HG03442 (cell line): ENCODE measurements around the gene RELL1.

Experiments used
- ATAC-seq: cut with Tn5 transposase; IDR thresholded peaks from one replicate; pipeline ENCODE4 v1.9.1; 2021; ENCODE audit warnings: mild to moderate bottlenecking, moderate library complexity; ENCODE audit not compliant: unreplicated experiment

RELL1 gene

DNA sequence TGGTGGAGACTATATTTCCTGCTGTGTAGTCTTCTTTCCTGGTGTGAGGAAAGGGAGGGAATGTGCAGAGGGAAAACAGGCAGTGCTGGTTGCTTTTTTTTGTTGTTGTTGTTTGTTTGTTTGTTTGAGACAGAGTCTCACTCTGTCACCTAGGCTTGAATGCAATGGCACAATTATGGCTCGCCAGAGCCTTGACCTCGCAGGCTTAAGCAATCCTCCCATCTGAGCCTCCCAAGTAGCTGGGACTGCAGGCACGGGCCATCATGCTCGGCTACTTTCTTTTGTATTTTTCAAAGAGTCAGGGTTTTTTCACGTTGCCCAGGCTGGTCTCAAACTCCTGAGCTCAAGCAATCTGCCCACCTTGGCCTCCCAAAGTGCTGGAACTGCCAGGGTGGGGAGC, 82.5 kb downstream of the RELL1 start:
- no peak for ATAC-seq

DNA sequence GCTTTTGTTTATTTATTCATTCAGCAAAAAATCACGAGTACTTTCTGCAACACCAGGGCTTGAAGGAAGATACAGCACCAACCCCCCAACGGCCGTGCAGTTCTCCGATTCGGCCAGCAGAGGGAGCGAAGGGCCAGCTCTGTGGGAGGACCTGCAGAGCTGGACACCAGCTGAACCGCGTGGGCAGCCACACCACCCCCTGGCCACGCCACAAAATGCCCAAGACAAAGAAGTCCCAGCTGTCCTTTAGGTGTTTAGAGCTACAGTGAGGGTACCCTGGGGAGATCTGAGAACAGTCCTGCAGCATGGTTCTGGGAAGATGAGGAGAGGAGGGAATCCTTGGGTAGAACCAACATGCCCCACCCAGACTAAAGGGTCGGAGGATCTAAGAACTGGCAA, 83.1 kb downstream of the RELL1 start:
- ATAC-seq: peak; percentile 81

DNA sequence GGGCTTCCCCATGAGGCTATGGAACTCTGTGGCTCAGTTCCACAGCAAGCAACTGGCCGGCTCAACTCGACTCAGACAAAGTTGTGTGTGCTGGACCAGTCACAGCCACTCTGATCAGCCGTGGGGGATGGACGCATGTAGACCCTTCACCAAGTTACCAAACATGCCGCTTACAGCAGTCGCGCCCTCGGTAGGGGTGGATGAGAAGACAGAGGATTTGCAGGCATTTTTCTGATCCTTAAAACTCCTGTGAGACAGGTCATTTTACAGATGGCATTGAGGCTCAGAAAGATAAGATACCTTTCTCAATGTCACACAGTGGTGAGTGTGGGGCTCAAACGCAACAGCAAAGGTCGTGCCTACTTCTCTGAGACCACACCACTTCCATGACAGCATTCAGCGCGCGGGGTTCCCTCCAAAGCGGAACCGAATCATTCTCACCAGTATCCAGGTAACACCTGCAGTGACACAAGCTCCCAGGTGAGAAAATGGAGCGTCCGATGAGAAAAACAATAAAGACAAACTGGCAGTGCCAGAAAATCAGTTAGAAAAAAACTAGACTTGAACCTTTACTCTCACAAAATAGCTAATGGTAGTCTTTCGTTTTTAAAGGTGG, 83.6 kb downstream of the RELL1 start:
- no peak for ATAC-seq

DNA sequence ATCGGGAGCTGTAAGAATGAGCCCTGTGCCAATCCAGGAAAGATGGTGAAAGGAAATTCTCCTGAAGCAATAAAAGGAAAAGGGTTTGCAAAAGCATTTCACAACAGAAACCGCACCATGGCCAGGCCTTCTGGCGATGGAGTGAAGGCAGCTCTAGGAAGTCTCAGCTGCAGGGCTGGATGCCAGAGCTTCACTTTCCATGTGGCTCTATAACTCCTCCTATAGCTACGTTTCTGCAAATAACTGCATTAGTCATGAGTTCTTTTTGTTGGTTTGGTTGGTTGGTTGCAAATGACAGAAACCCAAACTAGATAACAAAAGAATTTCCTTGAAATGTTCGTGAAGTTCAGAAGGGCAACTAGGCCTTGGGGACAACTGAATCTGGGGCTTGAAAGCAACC, 84.6 kb downstream of the RELL1 start:
- no peak for ATAC-seq

DNA sequence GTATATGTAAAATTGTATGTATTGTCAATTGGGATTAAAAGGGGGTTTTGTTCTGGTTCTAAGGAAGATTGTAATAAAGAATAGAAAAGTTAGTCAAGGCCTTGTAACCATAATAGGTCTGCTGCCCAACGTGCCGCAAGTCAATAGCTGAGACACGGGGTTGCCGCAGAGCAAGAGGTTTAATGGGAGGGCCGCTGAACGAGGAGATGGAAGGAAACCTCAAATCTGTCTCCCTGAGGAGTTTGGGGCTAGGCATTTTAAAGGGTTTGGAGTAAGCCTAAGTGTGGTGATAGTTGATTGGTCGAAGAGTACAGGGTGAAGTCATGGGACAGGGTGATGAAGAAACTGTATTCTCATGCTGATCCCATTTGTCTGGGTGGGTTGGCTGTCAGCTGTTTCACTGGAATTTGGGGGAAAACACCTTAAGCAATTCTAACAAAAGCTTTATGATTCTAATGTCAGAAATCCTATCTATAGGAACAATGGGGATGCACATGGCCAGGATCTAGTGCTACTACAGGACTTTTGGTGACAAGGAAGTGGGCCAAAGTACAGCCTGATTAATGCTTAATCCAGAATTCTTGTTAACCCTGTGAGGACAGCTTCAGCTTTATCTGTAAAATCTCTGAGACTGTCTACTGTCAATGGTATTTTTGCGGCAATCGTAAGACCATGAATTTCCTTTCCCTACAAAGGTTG, 86.9 kb downstream of the RELL1 start:
- ATAC-seq: no peak

DNA sequence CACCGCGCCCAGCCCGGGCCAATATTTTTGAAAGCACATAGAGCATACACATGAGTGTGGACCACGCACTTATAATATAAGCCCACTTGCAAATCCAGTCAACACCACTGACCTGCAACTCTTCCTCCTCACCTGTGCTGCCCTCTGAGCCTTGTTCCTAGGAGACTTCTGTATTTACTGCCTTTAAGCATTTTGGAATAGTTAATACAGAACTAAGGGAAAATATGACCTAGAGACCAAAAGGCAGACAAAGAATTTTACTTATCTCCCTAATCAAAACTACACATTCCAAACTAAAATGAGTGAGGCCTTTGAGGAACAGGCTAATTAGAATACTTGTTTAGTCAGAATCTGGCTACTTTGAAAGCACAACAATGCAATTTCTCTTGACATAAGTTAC, 89.1 kb downstream of the RELL1 start:
- no peak for ATAC-seq

DNA sequence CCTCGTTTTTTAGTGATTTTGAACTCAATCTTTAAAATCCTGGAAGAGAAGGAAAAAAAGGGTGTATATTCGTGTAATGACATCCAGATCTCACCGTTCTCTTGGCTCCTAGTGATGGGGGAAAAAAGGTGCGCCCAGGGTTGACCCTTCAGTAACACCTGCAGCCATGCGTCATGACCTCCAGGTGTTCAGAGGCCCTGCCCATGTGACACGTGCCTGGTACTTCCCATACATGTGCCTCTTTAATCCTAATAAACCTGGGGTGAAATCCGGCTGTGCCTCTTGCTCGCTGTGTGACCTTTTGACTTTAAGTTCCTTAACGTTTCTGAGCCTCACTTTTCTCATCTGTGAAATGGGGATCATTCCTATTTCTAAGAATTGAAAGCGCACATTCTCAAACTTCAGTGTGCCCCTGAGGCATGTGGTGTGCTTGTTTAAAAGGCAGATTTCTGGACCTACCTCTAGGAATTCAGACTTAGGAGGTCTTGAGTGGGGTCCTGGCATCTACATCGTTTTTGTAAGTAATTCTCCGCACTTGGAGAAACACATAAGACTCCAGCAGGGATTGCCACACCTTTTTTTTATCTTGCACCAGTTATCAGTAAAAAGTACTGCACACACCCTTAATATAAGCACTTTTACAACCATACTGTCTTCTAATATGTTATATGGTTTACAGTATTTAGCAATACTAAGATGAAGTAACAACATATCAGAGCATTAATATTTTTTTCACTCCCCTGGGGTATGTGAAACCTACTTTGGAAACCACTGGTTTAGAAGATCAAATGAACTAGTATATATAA, 90.1 kb downstream of the RELL1 start:
- no peak for ATAC-seq

DNA sequence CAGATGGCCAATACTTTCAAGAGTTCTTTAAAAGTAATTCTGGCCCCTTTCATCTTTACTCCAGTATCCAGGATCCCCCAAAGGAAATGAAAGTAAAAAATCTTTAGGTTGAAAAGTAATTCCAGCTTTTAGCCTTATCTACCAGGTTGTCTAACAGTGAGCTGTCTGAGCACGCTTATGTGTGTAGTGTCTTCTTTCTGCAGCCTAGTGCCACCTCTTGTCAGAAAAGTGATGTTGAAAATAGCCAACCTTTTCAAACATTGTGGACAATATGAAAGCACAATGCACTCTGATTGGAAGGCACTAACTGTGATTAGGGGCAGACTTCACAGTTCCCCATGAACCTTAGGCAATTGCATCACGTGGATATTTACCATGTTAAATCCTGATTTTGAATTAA, 92.1 kb downstream of the RELL1 start:
- ATAC-seq: no peak

DNA sequence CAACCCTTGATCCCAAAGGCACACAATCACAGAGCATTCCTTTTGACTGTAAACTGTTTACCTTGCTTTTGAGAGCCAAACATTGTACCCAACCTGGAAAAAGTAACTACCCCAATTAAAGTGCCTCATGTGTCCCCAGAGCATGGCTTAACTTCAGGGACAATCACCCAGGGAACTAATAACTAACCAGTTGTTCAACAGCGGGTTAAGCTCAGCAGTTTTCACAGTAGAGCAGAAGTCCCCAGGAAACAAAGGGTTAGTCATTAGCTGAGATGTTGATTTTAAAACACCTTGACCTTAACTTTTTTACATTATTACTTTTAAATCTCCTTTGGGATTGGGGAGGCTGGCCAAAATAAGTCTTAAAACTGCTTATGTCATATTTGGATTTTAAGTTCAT, 94.8 kb downstream of the RELL1 start:
- no peak for ATAC-seq

DNA sequence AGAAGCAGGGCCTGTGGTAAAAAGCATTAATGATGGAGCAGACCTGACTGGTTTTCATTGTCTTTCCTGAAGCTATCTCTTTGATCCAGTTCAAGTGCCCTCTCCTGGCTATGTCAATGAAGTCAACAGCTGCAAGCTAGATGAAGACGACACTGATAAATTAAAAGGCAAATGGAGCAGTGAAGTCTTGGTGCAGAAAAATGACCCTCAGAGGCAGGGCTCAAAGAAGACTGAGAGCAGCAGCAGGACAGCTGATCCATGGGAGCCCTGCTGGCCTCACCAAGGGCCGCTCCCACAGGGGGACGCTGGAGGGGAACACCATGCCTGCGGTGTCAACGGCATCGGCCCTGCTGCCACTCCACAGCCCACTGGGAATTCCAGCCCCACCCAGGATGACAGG, 96.2 kb downstream of the RELL1 start:
- no peak for ATAC-seq

DNA sequence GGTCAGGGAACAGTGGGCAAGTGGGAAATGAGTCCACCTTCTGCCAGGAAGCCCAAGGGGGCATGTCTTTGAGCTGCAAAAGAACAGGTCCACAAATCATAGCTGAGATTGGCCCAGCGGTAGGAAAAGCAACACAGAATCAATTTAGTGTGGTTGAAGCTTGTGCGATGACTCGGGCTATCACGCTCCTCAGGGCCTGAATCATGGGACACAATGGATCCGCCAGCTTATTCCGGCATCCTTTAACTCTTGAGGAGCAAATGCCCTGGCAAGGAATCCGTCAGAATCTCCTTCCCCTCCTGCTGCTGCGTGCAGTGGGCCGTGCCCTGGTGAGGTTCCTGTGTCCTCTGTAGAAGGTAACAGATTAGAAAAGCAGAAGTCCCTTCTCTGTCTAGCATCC, 98.0 kb downstream of the RELL1 start:
- no peak for ATAC-seq

DNA sequence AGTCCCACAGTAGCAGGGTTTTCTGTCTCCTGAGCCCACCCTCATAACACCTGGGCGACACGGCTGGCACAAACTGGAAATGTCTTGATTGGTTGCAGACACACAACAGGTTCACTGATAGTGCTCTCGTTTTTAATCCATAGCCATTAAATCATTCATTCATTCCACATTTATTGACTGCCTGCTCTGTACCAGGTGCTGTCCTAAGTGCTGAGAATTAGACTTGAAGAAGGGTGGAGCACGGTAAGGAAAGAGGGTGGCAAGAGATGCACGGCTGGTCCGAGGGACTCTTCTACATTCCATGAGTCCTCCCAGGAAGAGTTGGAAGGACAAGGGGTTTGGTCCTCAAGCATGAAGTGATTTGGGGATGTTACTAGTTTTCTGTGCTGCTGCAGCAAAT, 100.0 kb downstream of the RELL1 start:
- no peak for ATAC-seq

DNA sequence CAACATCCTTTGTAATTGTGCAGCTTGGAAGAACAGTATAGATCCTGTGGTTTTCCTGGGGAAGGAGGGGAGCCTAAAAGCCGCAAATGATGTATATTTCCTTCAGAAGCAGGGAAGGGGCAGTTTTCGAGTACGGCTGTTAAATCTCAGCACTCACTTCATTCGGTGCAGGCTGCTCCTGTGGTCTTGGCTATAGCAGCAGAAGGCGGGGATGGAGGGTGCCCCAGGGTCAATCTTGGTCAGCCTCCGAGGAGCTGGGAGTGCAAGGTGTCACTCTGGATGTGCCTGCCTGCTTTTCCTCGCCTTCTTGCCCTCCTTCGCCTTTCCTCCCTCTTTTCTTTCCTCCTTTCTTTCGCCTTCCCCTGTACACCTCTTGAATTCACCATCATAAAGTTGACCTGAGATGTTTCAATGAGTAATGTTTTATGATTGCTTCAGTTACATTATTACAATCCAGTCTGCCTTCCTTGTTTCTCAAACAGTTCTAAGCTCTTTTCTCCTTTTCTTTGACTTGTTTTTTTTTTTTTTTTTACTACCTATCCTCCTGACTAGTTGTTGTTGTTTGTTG, 101.6 kb downstream of the RELL1 start:
- no peak for ATAC-seq

DNA sequence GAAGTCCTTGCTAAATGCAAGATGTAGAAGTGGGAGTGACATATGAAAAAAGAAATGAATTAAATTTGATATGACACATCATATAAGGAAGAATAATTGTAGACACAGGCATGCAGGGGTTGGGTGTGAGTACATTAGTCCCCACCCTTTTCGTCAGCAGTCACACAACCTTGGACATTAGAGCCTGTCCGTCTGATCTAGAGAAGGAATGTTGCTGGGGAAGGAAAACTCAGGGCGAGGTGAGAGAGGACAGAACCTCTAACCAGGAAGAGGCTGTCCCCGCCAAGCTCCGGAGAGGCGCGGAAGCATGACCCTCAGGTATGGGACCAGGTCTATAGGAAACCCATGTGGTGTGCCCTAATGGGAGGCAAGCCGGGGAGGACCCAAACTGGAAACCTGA, 102.1 kb downstream of the RELL1 start:
- no peak for ATAC-seq

DNA sequence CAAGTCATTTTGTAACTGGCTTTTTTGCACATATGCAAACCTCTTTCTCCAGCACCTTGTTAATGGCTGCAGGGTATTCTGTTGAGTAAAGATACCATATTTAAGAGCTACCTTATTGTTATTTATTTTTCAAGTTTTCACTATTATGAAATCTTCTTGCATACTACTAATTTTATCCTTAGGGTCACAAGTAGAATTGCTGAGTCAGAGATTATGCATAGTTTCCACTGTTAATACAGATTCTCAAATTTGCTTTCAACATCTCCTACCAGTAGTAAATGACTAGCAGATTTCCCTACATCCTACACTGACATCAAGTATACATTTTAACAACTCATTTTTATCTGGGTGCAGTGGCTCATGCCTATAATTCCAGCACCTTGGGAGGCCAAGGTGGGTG, 112.6 kb downstream of the RELL1 start:
- ATAC-seq: no peak

DNA sequence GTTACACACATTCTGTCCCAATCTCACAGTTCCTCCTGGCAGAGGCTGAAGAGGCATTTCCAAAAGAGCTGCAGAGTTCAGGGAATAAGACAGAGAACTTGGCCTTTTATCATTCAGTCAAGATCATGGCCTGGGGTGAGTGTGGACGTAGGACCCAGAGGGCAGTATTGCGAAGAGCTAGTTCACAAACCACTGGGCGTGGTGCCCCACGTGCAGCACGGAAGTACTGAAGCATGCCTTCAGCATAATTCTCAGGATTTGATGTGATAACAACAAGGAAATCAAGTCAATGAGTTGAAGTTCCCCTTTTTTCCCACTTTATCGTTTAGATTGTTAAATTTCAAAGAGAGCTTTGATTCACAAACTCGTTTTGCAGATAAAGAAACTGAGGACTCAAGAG, 117.7 kb downstream of the RELL1 start:
- ATAC-seq: no peak

DNA sequence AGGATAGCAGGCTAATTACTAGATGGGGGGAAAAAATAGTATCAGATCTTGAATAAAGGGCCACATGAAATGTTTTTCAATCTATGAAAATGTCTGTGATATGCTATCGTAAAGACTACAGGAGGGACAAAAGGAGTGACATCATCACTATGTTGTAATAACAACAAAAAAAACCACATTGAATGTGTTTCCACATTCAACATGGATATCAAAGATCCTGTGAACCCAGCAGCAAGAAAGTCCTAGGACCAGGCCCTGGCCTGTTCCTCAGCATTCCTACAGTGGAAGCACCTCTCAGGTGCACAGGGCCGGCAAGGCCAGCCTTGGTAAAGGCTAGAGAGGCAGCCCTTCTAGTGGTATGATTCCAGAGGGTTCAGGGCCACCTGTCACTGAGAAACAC, 118.3 kb downstream of the RELL1 start:
- no peak for ATAC-seq

DNA sequence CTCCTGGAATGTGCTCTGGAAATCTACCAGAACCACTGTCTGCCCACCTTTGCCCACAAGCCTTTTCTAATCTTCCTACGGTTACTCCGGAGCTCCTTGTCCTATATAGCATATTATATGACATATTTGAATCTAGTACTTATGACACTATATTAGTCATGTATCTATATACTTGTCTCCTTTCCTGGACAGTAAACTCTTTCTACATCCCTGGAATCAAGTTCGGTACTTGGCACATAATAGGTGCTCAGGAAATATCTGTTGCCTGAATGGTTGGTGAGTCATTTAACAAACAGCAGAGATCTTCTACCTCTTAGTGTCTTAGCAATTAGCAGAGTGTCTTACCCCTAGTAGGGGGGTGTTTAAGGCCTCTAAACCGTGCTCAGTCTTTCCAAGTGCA, 123.6 kb downstream of the RELL1 start:
- no peak for ATAC-seq

DNA sequence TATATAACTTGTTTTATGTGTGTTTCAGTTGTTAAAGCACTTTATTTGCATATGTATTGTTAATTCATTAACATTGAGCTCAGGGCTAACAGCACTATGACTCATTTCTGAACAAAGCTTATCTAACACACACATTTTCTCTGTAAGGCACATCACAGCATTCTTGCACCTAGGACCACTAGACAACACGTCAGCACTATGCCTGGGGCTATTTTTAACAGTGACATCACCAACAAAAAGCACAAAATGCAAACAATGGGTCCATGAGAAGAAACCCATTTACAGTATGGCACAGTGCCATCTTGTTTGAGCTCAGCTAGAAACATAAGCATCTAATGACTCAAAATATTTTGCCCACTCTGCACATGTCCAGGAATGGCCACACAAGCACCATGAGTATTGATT, 124.4 kb downstream of the RELL1 start:
- ATAC-seq: peak; percentile 87

DNA sequence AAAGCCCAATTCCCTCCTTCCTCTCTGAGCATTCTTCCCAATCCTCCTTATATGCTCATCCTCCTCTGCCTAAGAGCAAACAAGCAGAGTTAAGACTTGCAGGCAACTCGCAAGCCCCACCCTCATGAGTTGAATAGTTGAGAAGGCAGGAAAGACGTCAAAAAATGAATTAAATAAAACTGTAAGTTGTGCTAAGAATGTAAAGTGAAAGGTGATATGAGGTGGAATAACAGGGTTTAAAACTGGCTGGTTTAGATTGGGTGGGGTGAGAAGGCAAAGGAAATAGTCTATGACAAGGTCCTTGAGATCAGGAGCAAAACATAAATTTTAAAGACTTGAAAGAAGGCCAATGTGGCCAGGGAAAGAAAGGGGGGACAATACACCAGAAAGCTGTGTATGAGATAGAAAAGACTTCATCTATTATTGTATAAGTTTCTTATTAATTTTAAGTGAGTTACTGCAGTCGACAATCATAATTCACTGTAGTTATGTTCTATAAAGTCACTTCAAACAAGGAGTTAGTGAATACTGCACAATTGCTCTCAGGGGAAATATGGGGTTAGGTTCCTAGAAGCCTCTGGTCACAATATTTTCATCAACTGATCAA, 124.9 kb downstream of the RELL1 start:
- ATAC-seq: no peak
